ENCODE measurements around the gene NPSR1. TPM values are rescaled to one million over a fixed set of nuclear protein-coding genes. Genes with fewer than 3 reads are reported as not detected.

NPSR1 gene
- polyA plus RNA-seq, 1 of the 3 experiments (the other 2 are of a cell fraction), result not detected

DNA sequence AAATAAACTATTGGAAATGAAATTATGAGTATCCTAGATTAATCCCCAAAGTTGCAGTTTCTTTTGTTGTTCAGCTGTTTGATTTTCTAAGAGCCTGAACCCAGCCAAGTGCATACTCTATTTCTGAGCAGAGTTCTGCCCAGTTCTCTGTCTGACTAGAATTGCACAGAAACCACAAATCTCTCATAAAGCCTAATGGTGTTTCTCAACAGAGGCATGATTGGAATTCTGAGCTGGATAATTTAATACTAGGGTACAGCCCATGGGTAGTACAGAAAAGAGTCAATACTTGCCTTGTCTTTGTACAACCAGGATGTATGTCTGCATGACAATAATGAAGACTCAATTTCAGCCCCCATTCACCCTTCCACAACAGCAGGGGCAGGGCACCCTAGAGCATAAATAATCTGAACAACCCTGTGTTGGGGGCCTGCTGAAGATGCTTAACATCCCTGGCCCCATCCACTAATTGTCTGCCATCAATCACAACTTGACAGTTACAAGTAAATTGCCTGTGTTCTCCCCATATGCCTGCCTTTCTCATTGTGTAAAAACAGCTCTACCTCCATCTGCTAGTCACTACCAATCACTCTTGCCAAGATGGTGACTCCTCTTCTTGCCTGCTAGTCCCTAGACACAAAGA, 114.4 kb downstream of the NPSR1 start:
- DNase-seq, result no peak
- CTCF ChIA-PET, result no interaction called here

More for the DNA sequence above, 114.4 kb downstream of the NPSR1 start:
- no peaks in the 10 kb centered on the region for H3K4me1 ChIP-seq (ENCODE audit: control insufficient read depth in 1 of 2, insufficient read depth in 2 of 2, low read depth in 1 of 2, low read length in 1 of 2)
- no peaks in the 10 kb centered on the region; the same call in 1 of the 2 replicates for H3K27me3 ChIP-seq (ENCODE audit: insufficient read depth)
- no peak overlapping the region for H3K4me3 ChIP-seq (ENCODE audit: low read depth in 2 of 2, low read length in 1 of 2)
- no peaks in the 10 kb centered on the region for H3K9me3 ChIP-seq
- no peak overlapping the region for H2AFZ ChIP-seq (ENCODE audit: low read depth)
- no peak overlapping the region for H3K27ac ChIP-seq (ENCODE audit: low read depth in 2 of 2, low read length in 1 of 2)
- no peaks in the 10 kb centered on the region for H3K9me2 ChIP-seq
- H3K36me3 ChIP-seq (replicated peaks in 1 of 2; ENCODE audit: control insufficient read depth in 1 of 2, insufficient read depth in 2 of 2, low read length in 1 of 2), result no peaks in the 10 kb centered on the region
- TF ChIP-seq EZH2phosphoT487 (IDR thresholded peaks at IDR 0.05; ENCODE audit: borderline replicate concordance, low read depth) (no peak), CHD2 (IDR thresholded peaks at IDR 0.05; ENCODE audit: low read length, partially characterized antibody) (no peak), EP300 (IDR thresholded peaks at IDR 0.05; ENCODE audit: borderline replicate concordance in 1 of 2, low read depth in 1 of 2, low read length in 1 of 2) (no peak), RFX5 (IDR thresholded peaks at IDR 0.05; ENCODE audit: low read length) (no peak), ELF1 (IDR thresholded peaks at IDR 0.05) (no peak), MXI1 (IDR thresholded peaks at IDR 0.05; ENCODE audit: low read depth, low read length) (no peak), ZBTB33 (IDR thresholded peaks at IDR 0.05; ENCODE audit: borderline replicate concordance, low read depth) (no peak), CTCF (IDR thresholded peaks at IDR 0.05) (no peak), NFIC (IDR thresholded peaks at IDR 0.05; ENCODE audit: borderline replicate concordance) (no peak), SIN3A (IDR thresholded peaks at IDR 0.05; ENCODE audit: borderline replicate concordance, low read depth, low read length) (no peak), SMC3 (IDR thresholded peaks at IDR 0.05; ENCODE audit: low read depth, low read length) (no peak), MEF2A (IDR thresholded peaks at IDR 0.05; ENCODE audit: borderline replicate concordance, low read depth) (no peak)
- TF ChIP-seq, protein P1, sequence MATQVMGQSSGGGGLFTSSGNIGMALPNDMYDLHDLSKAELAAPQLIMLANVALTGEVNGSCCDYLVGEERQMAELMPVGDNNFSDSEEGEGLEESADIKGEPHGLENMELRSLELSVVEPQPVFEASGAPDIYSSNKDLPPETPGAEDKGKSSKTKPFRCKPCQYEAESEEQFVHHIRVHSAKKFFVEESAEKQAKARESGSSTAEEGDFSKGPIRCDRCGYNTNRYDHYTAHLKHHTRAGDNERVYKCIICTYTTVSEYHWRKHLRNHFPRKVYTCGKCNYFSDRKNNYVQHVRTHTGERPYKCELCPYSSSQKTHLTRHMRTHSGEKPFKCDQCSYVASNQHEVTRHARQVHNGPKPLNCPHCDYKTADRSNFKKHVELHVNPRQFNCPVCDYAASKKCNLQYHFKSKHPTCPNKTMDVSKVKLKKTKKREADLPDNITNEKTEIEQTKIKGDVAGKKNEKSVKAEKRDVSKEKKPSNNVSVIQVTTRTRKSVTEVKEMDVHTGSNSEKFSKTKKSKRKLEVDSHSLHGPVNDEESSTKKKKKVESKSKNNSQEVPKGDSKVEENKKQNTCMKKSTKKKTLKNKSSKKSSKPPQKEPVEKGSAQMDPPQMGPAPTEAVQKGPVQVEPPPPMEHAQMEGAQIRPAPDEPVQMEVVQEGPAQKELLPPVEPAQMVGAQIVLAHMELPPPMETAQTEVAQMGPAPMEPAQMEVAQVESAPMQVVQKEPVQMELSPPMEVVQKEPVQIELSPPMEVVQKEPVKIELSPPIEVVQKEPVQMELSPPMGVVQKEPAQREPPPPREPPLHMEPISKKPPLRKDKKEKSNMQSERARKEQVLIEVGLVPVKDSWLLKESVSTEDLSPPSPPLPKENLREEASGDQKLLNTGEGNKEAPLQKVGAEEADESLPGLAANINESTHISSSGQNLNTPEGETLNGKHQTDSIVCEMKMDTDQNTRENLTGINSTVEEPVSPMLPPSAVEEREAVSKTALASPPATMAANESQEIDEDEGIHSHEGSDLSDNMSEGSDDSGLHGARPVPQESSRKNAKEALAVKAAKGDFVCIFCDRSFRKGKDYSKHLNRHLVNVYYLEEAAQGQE (IDR thresholded peaks at IDR 0.05; ENCODE audit: low read depth, low read length), result no peak
- H3K4me2 ChIP-seq, result no peak overlapping the region
- H3K79me2 ChIP-seq (ENCODE audit: insufficient read depth), result no peaks in the 10 kb centered on the region
- no peak overlapping the region for H3K9ac ChIP-seq
- POLR2A ChIA-PET, result no interaction called here
- no peaks in the 10 kb centered on the region for H3F3A ChIP-seq (replicated peaks; ENCODE audit: insufficient read depth)
- no peaks in the 10 kb centered on the region for H4K20me1 ChIP-seq (ENCODE audit: insufficient read depth)

Measured in SK-N-SH (cell line).